GM23338 (cell line): Measurements from ENCODE around the gene PTPRN2. TPM values are rescaled to one million over a fixed set of nuclear protein-coding genes. Genes with fewer than 3 reads are reported as not detected.

ENCODE experiments used
- ATAC-seq: fragments of 200-7000 bp; cut with Tn5 transposase; 3 replicates; pipeline ENCODE4 v1.9.1; 2020
- DNase-seq: peaks from one replicate; pipeline ENCODE4 v3.0.0-alpha.2; 2015; ENCODE audit warnings: low spot score
- H2AFZ ChIP-seq: fragments of 200-600 bp; sonication (generic); 2 replicates; pipeline ENCODE4 v1.8.0; 2016; ENCODE audit warnings: antibody characterized with exemption, mild to moderate bottlenecking, moderate library complexity
- H3F3A ChIP-seq: fragments of 200-600 bp; sonication (generic); replicated peaks from 2 replicates; pipeline ENCODE4 v1.8.0; 2017; ENCODE audit warnings: antibody characterized with exemption, mixed run types, low read depth
- H3K27ac ChIP-seq: fragments of 200-600 bp; sonication (generic); 2 replicates; pipeline ENCODE4 v1.6.1; 2016; ENCODE audit warnings: low read depth
- H3K27me3 ChIP-seq: fragments of 200-600 bp; sonication (generic); 2 replicates; pipeline ENCODE4 v1.8.0; 2016; ENCODE audit warnings: mild to moderate bottlenecking, mixed run types, moderate library complexity; ENCODE audit not compliant: insufficient read depth
- H3K36me3 ChIP-seq: fragments of 200-600 bp; sonication (generic); 2 replicates; pipeline ENCODE4 v1.8.0; 2016; ENCODE audit warnings: mild to moderate bottlenecking; ENCODE audit not compliant: insufficient read depth
- H3K4me1 ChIP-seq: fragments of 200-600 bp; sonication (generic); 2 replicates; pipeline ENCODE4 v1.8.0; 2016; ENCODE audit warnings: mild to moderate bottlenecking, moderate library complexity; ENCODE audit not compliant: insufficient read depth
- H3K4me2 ChIP-seq: fragments of 200-600 bp; sonication (generic); 2 replicates; pipeline ENCODE4 v1.7.1; 2017; ENCODE audit warnings: mixed run types
- H3K4me3 ChIP-seq: fragments of 200-600 bp; sonication (generic); 2 replicates; pipeline ENCODE4 v1.6.1; 2016; ENCODE audit warnings: mixed run types
- H3K79me2 ChIP-seq: fragments of 200-600 bp; sonication (generic); replicated peaks from 2 replicates; pipeline ENCODE4 v1.8.0; 2017; ENCODE audit warnings: mild to moderate bottlenecking; ENCODE audit not compliant: insufficient read depth
- H3K9me2 ChIP-seq: fragments of 200-600 bp; sonication (generic); 2 replicates; pipeline ENCODE4 v1.8.0; 2017; ENCODE audit not compliant: insufficient read depth
- H4K20me1 ChIP-seq: fragments of 200-600 bp; sonication (generic); replicated peaks from 2 replicates; pipeline ENCODE4 v1.8.0; 2017; ENCODE audit warnings: mild to moderate bottlenecking; ENCODE audit not compliant: insufficient read depth
- H3K27ac Mint-ChIP-seq: 2 replicates; pipeline ENCODE4 v1.8.0; 2020; ENCODE audit warnings: inconsistent platforms, mild to moderate bottlenecking, moderate library complexity, mixed read lengths
- H3K27me3 Mint-ChIP-seq: 3 replicates; pipeline ENCODE4 v1.8.0; 2022; ENCODE audit warnings: low read depth, mild to moderate bottlenecking, moderate library complexity, mixed read lengths, inconsistent platforms; ENCODE audit not compliant: insufficient read depth, poor library complexity
- H3K36me3 Mint-ChIP-seq: 3 replicates; pipeline ENCODE4 v1.8.0; 2021; ENCODE audit warnings: low read depth, mild to moderate bottlenecking, inconsistent platforms, moderate library complexity, mixed read lengths
- H3K4me1 Mint-ChIP-seq: 3 replicates; pipeline ENCODE4 v1.8.0; 2020; ENCODE audit warnings: mild to moderate bottlenecking, inconsistent platforms, mixed read lengths
- H3K4me3 Mint-ChIP-seq: 3 replicates; pipeline ENCODE4 v1.8.0; 2021; ENCODE audit warnings: moderate library complexity, mild to moderate bottlenecking, inconsistent platforms, mixed read lengths
- H3K9me3 Mint-ChIP-seq: 3 replicates; pipeline ENCODE4 v1.8.0; 2020; ENCODE audit warnings: moderate library complexity, mild to moderate bottlenecking, inconsistent platforms, mixed read lengths
- CREB1 ChIP-seq: fragments of 250-450 bp; sonication (Bioruptor Pico); IDR thresholded peaks from 2 replicates; pipeline ENCODE4 v1.5.0; 2020; ENCODE audit warnings: low read depth, mild to moderate bottlenecking, moderate library complexity
- EZH2 ChIP-seq: fragments of 200-600 bp; sonication (generic); IDR thresholded peaks from one replicate; pipeline ENCODE4 v1.8.0; 2017; ENCODE audit warnings: antibody characterized with exemption, mild to moderate bottlenecking, low read depth; ENCODE audit not compliant: unreplicated experiment
- EZH2phosphoT487 ChIP-seq: fragments of 200-600 bp; sonication (generic); IDR thresholded peaks from one replicate; pipeline ENCODE4 v1.8.1; 2018; ENCODE audit warnings: antibody characterized with exemption; ENCODE audit not compliant: unreplicated experiment
- JUNB ChIP-seq: IDR thresholded peaks from one replicate; pipeline ENCODE4 v1.6.1; 2016; ENCODE audit warnings: antibody characterized with exemption; ENCODE audit not compliant: unreplicated experiment
- NANOG ChIP-seq: IDR thresholded peaks from 2 replicates; pipeline ENCODE4 v1.6.1; 2016; ENCODE audit warnings: antibody characterized with exemption, borderline replicate concordance
- POLR2AphosphoS5 ChIP-seq: IDR thresholded peaks from 2 replicates; pipeline ENCODE4 v1.6.1; 2016; ENCODE audit warnings: antibody characterized with exemption, low read depth
- REST ChIP-seq: IDR thresholded peaks from one replicate; pipeline ENCODE4 v1.6.1; 2018; ENCODE audit warnings: antibody characterized with exemption; ENCODE audit not compliant: unreplicated experiment
- STAT1 ChIP-seq: IDR thresholded peaks from one replicate; pipeline ENCODE4 v1.6.1; 2016; ENCODE audit warnings: antibody characterized with exemption; ENCODE audit not compliant: unreplicated experiment
- ZNF114 ChIP-seq: fragments of 250-450 bp; sonication (Bioruptor Pico); IDR thresholded peaks from 2 replicates; pipeline ENCODE4 v1.5.0; 2020; ENCODE audit warnings: mild to moderate bottlenecking, moderate library complexity
- ZNF331 ChIP-seq: fragments of 250-450 bp; sonication (Bioruptor Pico); IDR thresholded peaks from 2 replicates; pipeline ENCODE4 v1.5.0; 2020; ENCODE audit warnings: low read depth, mild to moderate bottlenecking, moderate library complexity
- ZNF462 ChIP-seq: fragments of 250-450 bp; sonication (Bioruptor Pico); IDR thresholded peaks from 2 replicates; pipeline ENCODE4 v1.5.0; 2020; ENCODE audit warnings: mild to moderate bottlenecking, moderate library complexity
- polyA plus RNA-seq: library from polyadenylated mRNA; unstranded; fragments of >200 nt; fragmentation: Nextera tagmentation; extraction: Ambion mirVana; gene quantifications from 2 replicates; pipeline ENCODE4 v1.2.1, GENCODE V29; 2016
- total RNA-seq: library from RNA; depleted of rRNA; stranded (reverse); fragments of >200 nt; shearing (Covaris generic); gene quantifications from 2 replicates; pipeline ENCODE4 v1.2.3, GENCODE V29; 2014
- TF ChIP-seq, protein P1 (sequence below), 2 experiments: fragments of 200-600 bp in 1 of 2; sonication (generic) in 1 of 2; conservative IDR thresholded peaks; 2 replicates each; pipeline versions ENCODE4 v1.5.1 to v1.6.1; 2016 to 2017; ENCODE audit warnings: antibody characterized with exemption in 2 of 2, low read depth in 2 of 2, mild to moderate bottlenecking in 2 of 2, moderate library complexity in 1 of 2

The PTPRN2 gene
- total and polyA plus RNA-seq, 2 experiments from 2014 or later: 0.87 to 4.0 TPM

DNA sequence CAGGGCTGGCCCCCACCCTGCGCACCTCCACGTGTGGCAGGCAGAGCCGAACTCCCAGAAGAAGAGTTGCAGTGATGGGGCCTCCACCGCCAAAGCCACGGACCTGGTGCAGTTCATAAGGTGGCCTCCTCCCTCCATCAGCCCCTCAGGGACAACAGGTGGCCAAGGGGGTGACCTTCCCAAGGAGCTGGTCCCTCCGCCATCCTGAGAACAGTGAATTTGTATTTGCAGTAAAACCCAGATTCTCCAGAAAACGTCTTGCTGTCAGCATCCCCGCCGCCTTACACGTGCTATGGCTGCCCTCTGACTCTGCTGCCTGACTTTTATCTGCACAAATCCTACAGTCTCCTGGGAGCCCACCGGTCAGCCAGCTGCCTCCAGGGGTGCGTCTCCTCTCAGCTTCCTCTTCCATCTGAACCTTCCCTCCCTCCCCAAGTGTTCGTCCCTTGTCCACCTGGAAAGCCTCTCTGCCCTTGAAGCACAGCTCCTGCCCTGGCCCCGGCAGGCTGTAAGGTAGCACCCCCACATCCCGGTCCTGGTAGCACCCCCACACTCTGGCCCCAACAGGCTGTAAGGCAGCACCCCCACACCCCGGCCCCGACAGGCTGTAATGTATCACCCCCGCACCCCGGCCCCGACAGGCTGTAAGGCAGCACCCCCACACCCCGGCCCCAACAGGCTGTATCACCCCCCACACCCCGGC is 311.8 kb downstream of the PTPRN2 start:
- Histone ChIP-seq H3K4me3 (no peak overlapping the region), H3F3A (no peaks in the 10 kb centered on the region), H3K4me2 (no peak overlapping the region), H3K27ac (no peak overlapping the region), H3K4me1 (no peaks in the 10 kb centered on the region), H3K27me3 (no peaks in the 10 kb centered on the region), H3K9me2 (no peaks in the 10 kb centered on the region), H2AFZ (no peak overlapping the region), H4K20me1 (no peaks in the 10 kb centered on the region), H3K79me2 (no peaks in the 10 kb centered on the region), H3K36me3 (no peaks in the 10 kb centered on the region)
- Mint-ChIP-seq H3K4me1 (no peaks in the 10 kb centered on the region), H3K9me3 (peaks cover 98% of the 10 kb centered on the region), H3K27ac (no peak overlapping the region), H3K27me3 (peaks cover 8% of the 10 kb centered on the region), H3K4me3 (no peak overlapping the region), H3K36me3 (peaks cover 42% of the 10 kb centered on the region)
- TF ChIP-seq POLR2AphosphoS5 (no peak), EZH2phosphoT487 (no peak), NANOG (no peak), STAT1 (no peak), REST (no peak), JUNB (no peak), ZNF331 (CRISPR knock-in tag) (no peak), ZNF114 (no peak), ZNF462 (CRISPR knock-in tag) (no peak), EZH2 (no peak), CREB1 (CRISPR knock-in tag) (no peak)
- TF ChIP-seq, protein P1, sequence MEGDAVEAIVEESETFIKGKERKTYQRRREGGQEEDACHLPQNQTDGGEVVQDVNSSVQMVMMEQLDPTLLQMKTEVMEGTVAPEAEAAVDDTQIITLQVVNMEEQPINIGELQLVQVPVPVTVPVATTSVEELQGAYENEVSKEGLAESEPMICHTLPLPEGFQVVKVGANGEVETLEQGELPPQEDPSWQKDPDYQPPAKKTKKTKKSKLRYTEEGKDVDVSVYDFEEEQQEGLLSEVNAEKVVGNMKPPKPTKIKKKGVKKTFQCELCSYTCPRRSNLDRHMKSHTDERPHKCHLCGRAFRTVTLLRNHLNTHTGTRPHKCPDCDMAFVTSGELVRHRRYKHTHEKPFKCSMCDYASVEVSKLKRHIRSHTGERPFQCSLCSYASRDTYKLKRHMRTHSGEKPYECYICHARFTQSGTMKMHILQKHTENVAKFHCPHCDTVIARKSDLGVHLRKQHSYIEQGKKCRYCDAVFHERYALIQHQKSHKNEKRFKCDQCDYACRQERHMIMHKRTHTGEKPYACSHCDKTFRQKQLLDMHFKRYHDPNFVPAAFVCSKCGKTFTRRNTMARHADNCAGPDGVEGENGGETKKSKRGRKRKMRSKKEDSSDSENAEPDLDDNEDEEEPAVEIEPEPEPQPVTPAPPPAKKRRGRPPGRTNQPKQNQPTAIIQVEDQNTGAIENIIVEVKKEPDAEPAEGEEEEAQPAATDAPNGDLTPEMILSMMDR (conservative IDR thresholded peaks at IDR 0.05; ENCODE audit: low read depth in 2 of 2): no peak
- no peak for ATAC-seq
- DNase-seq: no peak
